Keratinocyte (primary cell): ENCODE data around the gene JAM2. TPM values are rescaled to one million over a fixed set of nuclear protein-coding genes. Genes with fewer than 3 reads are reported as not detected.

Source experiments
- DNase-seq: peaks from one replicate; pipeline ENCODE4 v3.0.0-alpha.2; 2011; ENCODE audit warnings: low read depth, missing footprints, low spot score
- FAIRE-seq: peaks from 2 replicates; lab custom pipeline; 2011; peaks lifted over from hg19 to GRCh38; lab: Jason Lieb, UNC
- H2AFZ ChIP-seq: 2 replicates; pipeline ENCODE4 v1.6.0; 2012; ENCODE audit warnings: low read length, control low read depth, inconsistent platforms; ENCODE audit not compliant: control insufficient read depth
- H3K27ac ChIP-seq: 2 replicates; pipeline ENCODE4 v1.5.1; 2011; ENCODE audit warnings: low read length; ENCODE audit not compliant: control insufficient read depth, insufficient read depth
- H3K27me3 ChIP-seq: 3 replicates; pipeline ENCODE4 v1.6.0; 2011; ENCODE audit warnings: low read length; ENCODE audit not compliant: control insufficient read depth, insufficient read depth; ENCODE audit errors: extremely low read depth
- H3K36me3 ChIP-seq, 2 experiments: 2 replicates in 1 of 2; 3 replicates in 1 of 2; pipeline ENCODE4 v1.5.1; 2011; ENCODE audit warnings: low read length in 2 of 2, mild to moderate bottlenecking in 1 of 2; ENCODE audit not compliant: control insufficient read depth in 2 of 2, insufficient read depth in 2 of 2; ENCODE audit errors: extremely low read depth in 1 of 2
- H3K4me1 ChIP-seq: 3 replicates; pipeline ENCODE4 v1.5.1; 2011; ENCODE audit warnings: low read length; ENCODE audit not compliant: control insufficient read depth, insufficient read depth; ENCODE audit errors: extremely low read depth
- H3K4me2 ChIP-seq: 3 replicates; pipeline ENCODE4 v1.6.0; 2011; ENCODE audit warnings: low read depth, low read length; ENCODE audit not compliant: control insufficient read depth, insufficient read depth; ENCODE audit errors: extremely low read depth
- H3K4me3 ChIP-seq, 3 experiments: fragments of 200-600 bp in 1 of 3; sonication (generic) in 1 of 3; 2 replicates in 2 of 3; 3 replicates in 1 of 3; pipeline ENCODE4 v1.5.1; 2011 to 2016; ENCODE audit warnings: low read length in 3 of 3, mild to moderate bottlenecking in 3 of 3, control low read depth in 2 of 3, inconsistent platforms in 1 of 3, low read depth in 1 of 3, mixed read lengths in 1 of 3, mixed run types in 1 of 3, moderate library complexity in 1 of 3; ENCODE audit not compliant: control insufficient read depth in 2 of 3, insufficient read depth in 2 of 3; ENCODE audit errors: extremely low read depth in 1 of 3
- H3K79me2 ChIP-seq: 2 replicates; pipeline ENCODE4 v1.6.0; 2012; ENCODE audit warnings: low read length; ENCODE audit not compliant: control insufficient read depth, insufficient read depth
- H3K9ac ChIP-seq: 3 replicates; pipeline ENCODE4 v1.6.0; 2011; ENCODE audit warnings: low read length; ENCODE audit not compliant: control insufficient read depth, insufficient read depth; ENCODE audit errors: extremely low read depth
- H3K9me1 ChIP-seq: 3 replicates; pipeline ENCODE4 v1.6.0; 2011; ENCODE audit warnings: low read length; ENCODE audit not compliant: control insufficient read depth, insufficient read depth; ENCODE audit errors: extremely low read depth
- H3K9me3 ChIP-seq: 2 replicates; pipeline ENCODE4 v1.5.1; 2012; ENCODE audit warnings: low read depth, low read length; ENCODE audit not compliant: control insufficient read depth
- H4K20me1 ChIP-seq: 3 replicates; pipeline ENCODE4 v1.6.0; 2011; ENCODE audit warnings: low read length; ENCODE audit not compliant: control insufficient read depth, insufficient read depth; ENCODE audit errors: extremely low read depth
- CTCF ChIP-seq, 3 experiments: IDR thresholded peaks in 1 of 3; conservative IDR thresholded peaks in 1 of 3; optimal IDR thresholded peaks in 1 of 3; 2 replicates in 2 of 3; 3 replicates in 1 of 3; pipeline versions ENCODE3 to v1.5.1; 2011; ENCODE audit warnings: low read length in 3 of 3, mild to moderate bottlenecking in 3 of 3, moderate library complexity in 2 of 3, control low read depth in 1 of 3, inconsistent platforms in 1 of 3; ENCODE audit not compliant: insufficient read depth in 2 of 3; ENCODE audit errors: extremely low read depth in 1 of 3
- EZH2 ChIP-seq: IDR thresholded peaks from one replicate; pipeline ENCODE4 v1.6.1; 2012; ENCODE audit warnings: inconsistent platforms, mild to moderate bottlenecking, low read length, moderate library complexity
- dilution Hi-C: fragments of 300-500 bp; cut with MboI; formaldehyde crosslinking; loops from one replicate; pipeline ENCODE4 v1.7.0; 2020; ENCODE audit warnings: low sequenced_read_pairs; ENCODE audit not compliant: extremely low pct_ligation_motif_present
- polyA plus RNA-seq, 5 experiments: library from polyadenylated mRNA; depleted of rRNA in 3 of 5; stranded (reverse) in 3 of 5; stranded (forward) in 1 of 5; unstranded in 1 of 5; fragments of >200 nt; gene quantifications; 1 replicate in 1 of 5; 2 replicates in 3 of 5; 3 replicates in 1 of 5; pipeline versions ENCODE4 v1.2.1 to v1.2.3, GENCODE V29; 2011 to 2012; ENCODE audit warnings: missing spikeins in 2 of 5, low read depth in 1 of 5, low replicate concordance in 1 of 5

JAM2 gene
- polyA plus RNA-seq, 1 donor (not counting 4 experiments of a cell fraction or from before 2014, with no cell fraction given): not detected

GRCh38 chr21:25646474-25646873 lies 7.4 kb downstream of the JAM2 start:
- Histone ChIP-seq H3K27me3 (peaks cover 3% of the 10 kb centered on the region), H3K9me3 (no peaks in the 10 kb centered on the region), H3K36me3 (no peaks in the 10 kb centered on the region), H3K79me2 (no peaks in the 10 kb centered on the region), H3K9ac (no peak overlapping the region), H2AFZ (no peak overlapping the region), H3K9me1 (no peaks in the 10 kb centered on the region), H3K27ac (no peak overlapping the region), H3K4me1 (no peaks in the 10 kb centered on the region), H3K4me2 (no peak overlapping the region), H4K20me1 (no peaks in the 10 kb centered on the region), H3K4me3 (no peak overlapping the region)
- dilution Hi-C loops: no loop called here
- FAIRE-seq: no peak
- TF ChIP-seq CTCF (optimal IDR thresholded peaks at IDR 0.05 in 1 of 3, IDR thresholded peaks at IDR 0.05 in 1 of 3, conservative IDR thresholded peaks at IDR 0.05 in 1 of 3; ENCODE audit: extremely low read depth in 1 of 3, insufficient read depth in 2 of 3, low read length in 3 of 3) (no peak), EZH2 (no peak)
- DNase-seq: no peak

GRCh38 chr21:25647647-25648046 lies 8.6 kb downstream of the JAM2 start:
- Histone ChIP-seq H3K9me3 (no peaks in the 10 kb centered on the region), H3K79me2 (no peaks in the 10 kb centered on the region), H3K9me1 (no peaks in the 10 kb centered on the region), H4K20me1 (no peaks in the 10 kb centered on the region), H3K9ac (no peak overlapping the region), H3K27me3 (no peaks in the 10 kb centered on the region), H3K4me3 (no peak overlapping the region), H2AFZ (no peak overlapping the region), H3K4me2 (no peak overlapping the region), H3K4me1 (no peaks in the 10 kb centered on the region), H3K36me3 (no peaks in the 10 kb centered on the region), H3K27ac (no peak overlapping the region)
- TF ChIP-seq EZH2: no peak
- no peak for TF ChIP-seq CTCF (optimal IDR thresholded peaks at IDR 0.05 in 1 of 3, IDR thresholded peaks at IDR 0.05 in 1 of 3, conservative IDR thresholded peaks at IDR 0.05 in 1 of 3; ENCODE audit: extremely low read depth in 1 of 3, insufficient read depth in 2 of 3, low read length in 3 of 3)
- no peak for DNase-seq
- no peak for FAIRE-seq
- dilution Hi-C loops: no loop called here
